GM18907 (cell line): ENCODE results near the gene SRRM2.
A peak's percentile ranks its signal among the peaks of the same experiment; 100 is the strongest.

Experiments used
- ATAC-seq: cut with Tn5 transposase; IDR thresholded peaks from one replicate; pipeline ENCODE4 v1.9.1; 2021; ENCODE audit warnings: mild to moderate bottlenecking, moderate library complexity; ENCODE audit not compliant: unreplicated experiment

Gene SRRM2

DNA sequence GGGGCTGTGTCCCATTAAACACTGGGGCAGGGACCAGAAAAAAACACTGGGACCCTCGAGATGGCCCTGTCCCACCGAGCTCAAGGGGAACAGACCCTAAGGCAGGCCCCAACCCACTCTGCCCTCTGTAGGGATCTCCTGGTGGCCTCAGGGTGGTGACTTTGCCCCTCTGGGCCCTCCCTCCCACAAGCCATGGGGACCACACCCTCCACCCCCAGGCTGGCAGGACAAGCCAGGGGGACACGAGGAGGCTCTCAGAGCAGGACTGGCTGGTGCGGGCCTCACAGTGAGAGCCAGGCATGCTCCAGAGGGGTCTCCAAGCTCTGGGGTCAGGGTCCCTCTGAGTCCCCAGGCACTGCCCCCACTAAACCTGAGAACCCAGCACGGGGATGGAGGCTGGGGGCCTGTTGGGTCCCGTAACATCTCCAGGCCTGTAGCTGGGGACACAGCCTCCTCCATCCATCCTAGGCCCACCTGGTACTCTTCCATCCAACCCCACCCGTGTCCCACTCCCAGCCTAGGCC lies 14.5 kb upstream of the SRRM2 start:
- ATAC-seq: no peak

DNA sequence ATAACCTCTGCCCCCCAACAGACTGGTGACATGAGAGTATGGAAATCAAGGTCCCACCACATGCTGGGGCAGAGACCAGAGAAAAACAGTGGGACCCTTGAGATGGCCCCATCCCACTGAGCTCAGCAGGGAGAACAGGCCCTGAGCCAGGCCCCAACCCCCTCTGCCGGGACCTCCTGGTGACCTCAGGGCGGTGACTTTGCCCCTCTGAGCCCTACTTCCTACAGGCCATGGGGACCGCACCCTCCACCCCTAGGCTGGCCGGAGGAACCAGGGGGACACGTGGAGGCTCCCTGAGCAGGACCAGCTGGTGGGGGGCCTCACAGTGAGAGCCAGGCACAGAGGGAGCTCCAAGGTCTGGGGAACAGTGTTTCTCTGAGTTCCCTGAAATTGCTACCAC lies 13.8 kb upstream of the SRRM2 start:
- no peak for ATAC-seq

DNA sequence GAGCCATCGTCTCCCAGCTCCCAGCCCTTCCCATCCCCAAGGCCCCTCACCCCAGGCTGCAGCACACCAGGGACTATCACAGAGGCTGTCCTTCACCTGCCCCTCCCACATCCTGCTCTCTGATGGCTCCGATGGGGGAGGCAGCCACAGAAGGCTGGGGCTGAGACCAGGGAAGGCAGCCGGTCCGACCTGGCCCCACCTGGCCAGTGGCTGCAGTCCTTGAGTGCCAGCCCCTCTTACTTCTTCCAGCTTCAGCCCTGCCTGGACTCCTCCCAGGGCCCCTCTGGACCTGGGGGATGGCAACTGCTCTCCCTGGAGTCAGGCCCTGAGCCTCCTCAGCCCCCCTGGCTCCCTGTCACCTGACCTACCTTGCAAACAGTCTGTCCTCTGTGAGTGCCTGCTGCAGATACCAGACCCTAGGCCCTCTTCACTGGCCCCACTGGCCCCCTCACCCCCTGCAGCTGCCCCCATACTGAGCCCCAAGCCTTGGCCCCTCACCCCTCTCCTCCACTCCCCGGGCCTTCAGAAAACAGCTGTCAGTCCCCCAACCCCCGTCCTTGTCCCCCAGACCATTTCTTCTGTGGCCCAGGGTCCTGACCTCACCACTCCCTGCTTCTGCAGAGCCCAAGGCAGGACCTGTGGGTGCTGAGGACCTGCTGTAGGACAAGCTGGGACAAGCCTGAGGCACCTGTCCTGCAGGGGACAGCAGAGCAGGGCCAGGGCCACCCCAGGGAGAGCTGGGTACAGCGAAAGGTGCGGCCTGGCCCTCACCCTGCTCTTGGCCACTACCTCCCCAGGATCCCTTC lies 12.6 kb upstream of the SRRM2 start:
- ATAC-seq: no peak

DNA sequence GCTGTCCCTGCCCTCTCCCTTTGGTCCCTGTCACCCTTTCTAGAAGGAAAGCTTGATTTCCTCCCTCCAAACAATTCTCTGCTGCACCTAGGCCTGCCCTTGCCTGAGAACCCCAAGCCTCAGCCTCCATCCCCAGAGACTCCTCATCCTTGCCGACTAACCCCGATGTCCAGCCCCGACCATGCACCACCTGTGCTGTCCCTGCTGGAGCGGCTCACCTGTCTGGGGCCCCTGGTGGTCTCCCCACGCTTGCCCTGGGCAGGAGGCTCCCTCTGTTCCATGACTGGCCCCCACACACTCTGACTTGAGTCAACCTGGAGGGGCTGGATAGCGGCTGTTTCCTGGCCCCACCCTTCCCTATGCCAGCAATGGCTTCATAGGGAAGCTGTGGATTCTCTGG lies 12.0 kb upstream of the SRRM2 start:
- no peak for ATAC-seq

DNA sequence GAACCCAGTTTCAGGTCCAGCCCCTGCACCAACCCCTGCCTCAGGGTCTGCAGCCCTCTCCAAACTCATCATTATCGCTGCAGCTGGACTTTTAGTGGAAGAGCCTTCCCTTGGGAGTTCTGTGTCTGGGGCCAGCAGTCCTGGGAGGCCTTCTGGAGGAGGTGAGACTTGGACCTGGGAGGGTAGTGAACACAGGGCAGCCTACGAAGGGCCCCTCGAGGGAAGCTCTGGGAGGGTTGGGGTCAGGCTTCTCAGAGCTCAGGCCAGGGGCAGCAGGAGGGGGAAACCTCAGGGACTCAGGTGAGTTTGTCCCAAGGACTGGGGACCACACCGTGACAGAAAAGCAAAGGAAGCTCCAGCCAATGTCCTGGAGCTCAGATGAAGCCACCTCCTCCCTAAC lies 11.3 kb upstream of the SRRM2 start:
- no peak for ATAC-seq

DNA sequence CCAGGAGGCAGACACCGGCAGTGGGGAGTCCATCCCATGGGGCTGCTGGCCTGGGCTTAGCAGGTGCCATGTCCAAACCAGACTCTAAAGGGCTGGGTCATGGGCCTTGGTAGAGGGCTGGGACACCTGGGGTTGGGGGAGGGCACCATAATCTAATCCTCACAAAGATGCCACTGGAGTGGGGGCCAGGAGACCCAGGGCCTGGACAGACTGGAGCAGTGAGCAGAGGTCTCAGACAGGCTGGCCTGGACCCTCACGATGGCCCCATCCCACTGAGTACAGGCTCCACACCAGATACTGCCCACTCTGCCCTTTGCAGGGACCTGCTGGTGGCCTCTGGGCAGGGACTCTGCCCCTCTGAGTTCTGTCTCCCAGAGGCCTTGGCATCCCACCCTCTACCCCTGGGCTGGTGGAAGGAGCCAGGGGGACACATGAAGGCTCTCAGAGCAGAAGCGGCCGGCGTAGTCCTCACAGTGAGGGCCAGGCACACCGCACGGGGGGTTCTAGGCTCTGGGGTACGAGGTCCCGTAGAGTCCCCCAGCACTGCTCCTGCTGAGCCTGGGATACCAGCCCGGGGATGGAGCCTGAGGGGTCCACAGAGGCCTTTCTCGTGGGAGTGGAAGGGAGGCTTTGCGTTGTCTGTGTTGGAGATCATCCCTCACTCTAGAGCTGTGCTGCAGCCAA lies 10.0 kb upstream of the SRRM2 start:
- no peak for ATAC-seq

DNA sequence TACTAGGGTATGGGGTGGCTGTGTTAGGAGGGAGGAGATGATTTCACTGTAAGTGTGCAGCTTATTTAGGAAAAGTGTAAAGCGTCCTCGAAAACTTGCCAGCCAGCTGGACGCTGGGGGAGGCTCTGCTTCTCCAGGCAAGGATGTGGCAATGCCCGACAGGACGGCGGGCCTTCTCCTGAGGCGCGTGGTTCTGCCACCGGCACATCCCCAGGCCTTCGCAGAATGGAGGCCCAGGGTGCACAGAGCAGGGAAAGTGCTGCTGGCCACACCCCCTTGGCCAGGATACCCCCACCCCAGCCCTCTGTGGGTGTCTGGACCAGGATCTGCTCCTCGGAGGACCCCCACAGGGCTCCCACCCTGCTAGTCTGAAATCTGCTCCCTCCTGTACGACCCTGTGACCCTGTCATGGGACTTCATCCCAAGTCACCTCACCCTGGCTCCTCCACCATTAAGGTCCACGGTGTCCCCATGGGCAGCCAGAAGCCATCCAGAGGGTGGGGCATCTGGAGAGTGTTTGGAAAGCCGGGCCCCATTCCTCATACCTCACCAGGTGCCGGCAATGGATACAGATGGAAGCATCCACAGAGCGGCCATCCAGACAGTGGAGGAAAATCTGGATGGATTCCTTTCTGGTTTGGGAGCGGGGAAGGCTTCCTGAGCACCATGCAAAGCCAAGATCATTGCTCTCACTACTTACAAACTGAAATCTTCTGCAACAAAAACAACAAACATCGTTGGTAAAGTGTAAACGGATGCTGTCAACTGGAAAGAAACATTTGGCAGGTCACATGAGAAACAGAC lies 9.2 kb upstream of the SRRM2 start:
- no peak for ATAC-seq

DNA sequence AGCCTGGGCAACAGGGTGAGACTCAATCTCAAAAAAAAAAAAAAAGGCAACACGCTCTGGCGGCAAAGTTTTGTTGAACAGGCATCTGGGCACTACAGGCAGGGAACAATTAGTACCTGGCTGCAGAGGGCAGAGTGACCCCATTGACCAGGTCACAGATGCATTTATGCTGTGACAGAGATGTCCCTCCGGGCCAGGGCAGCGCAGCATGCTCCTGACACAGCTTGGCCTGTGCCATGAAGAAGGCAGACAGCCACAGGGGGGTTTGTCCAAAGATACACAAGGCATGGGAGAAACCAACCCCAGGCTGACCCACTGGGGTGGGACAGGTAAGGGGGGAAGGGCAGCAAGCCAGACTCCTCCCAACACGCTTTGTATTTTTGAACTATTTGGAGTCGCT lies 7.7 kb upstream of the SRRM2 start:
- ATAC-seq: no peak

DNA sequence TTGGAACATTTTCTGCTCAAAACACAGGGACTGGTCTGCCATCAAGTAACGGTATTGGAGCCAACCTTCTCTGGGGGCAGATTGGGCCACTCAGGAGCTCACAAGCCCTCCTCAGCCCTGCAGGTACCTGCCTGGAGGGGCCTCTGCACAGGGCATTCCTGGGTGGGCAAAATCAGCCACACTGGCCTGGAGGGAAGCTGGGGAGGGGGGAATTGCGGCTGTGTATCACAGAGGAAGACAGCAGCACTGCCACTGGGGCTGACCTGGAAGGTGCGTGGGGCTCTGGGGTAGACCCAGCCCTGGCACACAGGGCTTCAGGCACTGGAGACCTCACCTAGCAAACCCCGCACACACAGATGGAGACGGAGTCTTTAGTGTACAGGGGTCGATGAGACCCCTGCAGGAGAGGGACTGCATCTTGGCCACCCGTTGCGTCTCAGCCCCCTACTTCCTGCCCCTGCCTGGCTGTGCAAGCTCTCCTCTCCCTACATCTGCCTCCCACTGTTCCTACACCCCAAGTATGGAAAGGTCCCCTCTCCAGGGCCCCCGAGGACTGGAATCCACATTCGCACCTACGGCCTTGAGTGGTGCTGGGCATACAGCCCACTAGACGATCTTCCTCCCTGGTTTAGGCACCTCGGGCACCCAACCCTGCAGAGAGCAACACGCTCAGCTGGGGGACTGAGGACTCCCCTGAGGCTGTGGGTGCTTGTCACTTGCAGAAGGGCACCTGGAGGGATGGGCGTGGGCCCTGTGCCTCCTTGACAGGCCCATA lies 7.1 kb upstream of the SRRM2 start:
- ATAC-seq: no peak

DNA sequence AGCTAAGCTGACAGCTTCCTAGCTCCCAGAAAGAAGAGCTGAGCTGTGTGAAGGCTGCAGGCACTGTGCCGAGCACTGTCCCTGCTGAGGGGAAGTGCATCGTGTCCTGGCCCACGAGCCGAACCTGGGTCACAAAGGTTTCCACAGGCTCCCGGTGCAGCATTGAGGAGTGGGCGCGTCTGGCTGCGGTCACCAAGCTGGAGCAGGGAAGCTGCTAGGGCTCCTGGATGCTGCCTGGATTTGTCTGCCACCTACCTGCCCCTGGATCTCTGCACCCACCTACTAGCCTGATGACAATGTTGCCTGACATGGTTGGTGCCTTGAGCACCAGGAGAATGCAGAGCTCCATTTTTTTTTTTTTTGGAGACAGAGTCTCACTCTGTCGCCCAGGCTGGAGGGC lies 6.5 kb upstream of the SRRM2 start:
- no peak for ATAC-seq

DNA sequence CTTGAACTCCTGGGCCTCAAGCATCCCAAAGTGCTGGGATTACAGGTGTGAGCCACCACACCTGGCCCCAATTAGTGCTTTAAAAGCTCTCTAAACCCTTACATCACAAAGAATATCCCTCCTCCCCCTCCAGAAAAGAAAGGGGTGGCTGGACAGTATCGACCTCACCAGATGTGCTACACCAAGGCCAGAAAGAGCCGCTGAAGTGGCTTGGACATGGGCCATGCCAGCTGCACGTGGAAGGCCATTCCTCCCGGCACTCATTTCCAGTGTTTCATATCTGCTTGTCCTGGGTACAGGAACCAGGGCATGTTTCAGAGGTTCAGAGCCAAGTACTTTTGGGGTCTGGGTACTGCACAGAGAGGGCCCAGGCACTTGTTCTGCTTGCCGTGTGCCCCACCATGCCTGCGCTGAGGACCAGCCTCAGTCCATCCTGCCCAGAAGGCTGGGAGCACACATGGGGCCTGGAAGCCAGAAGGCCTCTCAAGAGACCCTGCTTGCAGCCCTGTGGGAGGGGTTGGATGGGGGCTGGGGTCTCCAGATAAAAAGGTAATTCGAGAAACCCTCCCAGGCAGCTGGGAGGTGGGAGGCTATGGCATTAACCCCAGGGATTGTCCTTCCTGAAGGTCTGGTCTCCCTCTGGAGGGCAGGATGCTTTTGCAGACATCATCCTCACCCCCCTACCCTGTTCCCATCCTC lies 3.5 kb upstream of the SRRM2 start:
- no peak for ATAC-seq

DNA sequence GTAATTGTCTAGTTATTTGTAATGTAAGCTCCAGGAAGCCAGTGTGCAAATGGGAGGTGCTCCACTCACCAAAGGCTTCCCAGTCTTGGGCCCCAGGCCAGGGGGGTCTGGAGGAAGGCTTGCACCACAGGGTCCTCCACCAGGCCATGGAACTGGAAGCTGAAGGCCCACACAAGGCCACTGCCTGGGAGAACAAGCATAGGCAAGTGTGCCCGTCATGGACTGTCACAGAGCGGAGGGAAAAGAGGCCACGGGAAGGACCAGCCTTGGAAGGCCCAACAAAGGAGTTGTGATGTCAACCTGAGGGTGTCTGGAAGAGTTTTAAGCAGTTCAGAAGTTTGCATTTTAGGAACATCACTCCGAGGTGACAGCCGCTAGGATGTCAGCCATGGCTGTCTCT lies 3.0 kb upstream of the SRRM2 start:
- ATAC-seq: no peak

DNA sequence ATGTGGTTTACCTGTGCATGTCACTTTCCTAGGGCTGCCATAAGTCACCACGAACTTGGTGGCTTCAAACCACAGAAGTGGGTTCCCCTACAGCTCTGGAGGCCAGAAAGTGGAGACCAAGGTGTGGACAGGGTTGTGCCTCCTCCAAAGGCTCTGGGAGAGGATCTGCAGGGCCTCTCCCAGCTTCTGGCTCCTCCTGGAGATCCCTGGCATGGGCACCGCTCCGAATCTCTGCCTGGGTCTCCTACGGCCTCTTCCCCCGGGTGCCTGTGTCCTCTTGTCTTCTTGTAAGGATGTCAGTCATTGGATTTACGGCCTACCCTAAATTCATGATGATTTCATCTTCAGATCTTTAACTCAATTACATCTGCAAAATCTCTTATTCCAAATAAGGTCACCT lies 2.5 kb upstream of the SRRM2 start:
- ATAC-seq: no peak

DNA sequence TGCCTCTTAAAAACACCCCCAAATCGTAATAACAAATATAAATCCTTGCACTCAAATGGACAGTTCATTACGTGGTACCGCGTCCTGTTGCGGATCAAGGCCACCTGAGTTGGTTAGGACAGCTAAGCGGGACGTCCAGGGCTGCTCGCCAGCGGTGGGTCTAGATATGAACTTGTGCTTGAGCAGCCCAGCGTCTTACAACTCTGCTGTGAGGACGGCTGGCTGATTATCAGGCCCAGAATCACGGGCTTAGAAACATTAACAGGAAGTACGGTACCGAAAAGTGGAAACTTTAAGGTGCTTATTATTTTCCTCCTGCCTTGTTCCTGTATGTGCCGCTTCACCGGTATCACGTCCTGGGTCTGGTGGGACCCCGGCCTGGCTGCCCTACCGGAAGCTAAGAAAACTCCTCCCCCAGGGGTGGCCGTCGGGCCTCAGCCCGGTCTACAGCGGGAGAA lies 832 bp upstream of the SRRM2 start:
- ATAC-seq: peak; percentile 44

DNA sequence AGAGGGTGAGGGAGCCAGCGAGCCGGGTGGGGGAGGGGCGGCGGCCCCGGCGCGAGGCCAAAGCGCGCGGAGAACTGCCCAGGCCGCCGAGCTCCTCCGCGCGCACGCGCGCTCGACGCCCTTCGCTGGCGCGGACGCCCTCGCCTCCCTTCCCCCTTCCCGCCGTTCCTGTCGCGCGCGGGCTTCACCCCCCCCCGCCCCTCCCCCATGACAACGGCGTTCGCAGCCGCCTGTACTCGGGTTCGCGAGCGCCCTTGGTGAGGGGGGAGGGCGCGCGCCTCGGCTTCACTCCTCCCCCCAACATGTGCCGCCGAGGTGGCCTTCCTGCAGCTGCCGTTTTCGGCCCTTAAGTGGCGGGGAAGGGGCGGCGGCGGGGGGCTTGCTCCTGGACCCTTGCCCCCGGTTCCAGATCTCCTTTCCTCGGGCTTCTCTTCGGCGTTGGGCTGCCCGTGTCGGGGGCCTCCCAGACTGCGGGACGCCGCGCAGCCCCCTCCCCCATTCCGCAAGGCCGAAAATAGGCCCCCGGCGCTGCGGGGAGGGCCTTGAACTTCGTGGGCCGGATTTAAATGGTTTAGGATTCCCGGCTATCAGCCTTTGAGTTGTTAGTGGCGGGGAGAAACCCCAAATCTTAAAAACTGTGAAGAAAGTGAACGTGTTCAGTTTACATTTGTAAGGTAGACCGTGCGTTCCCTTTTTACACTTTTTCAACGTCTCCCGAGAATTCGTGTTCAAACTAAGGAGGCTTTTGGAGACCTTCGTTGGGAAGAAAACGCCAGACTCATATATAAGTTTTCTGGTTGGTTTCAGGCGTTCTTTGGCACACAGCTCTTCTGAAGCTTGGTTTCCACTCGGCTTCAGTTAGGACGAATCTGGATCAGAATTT lies 653 bp downstream of the SRRM2 start:
- peak; percentile 49 for ATAC-seq

DNA sequence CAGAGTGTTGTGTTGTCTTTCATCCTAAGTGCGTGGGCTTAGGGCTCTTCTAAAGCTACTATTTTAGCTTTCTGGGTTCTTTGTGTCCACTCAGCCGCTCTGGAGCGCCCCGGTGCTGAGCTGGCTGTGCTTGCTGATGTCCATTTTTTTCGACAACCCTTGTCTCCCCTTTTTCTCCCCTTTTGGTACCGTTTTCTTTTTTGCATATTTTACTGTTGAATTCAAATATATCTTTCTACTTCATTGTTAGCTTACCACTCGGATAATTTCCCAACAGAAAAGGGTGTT lies 1.2 kb downstream of the SRRM2 start:
- no peak for ATAC-seq

DNA sequence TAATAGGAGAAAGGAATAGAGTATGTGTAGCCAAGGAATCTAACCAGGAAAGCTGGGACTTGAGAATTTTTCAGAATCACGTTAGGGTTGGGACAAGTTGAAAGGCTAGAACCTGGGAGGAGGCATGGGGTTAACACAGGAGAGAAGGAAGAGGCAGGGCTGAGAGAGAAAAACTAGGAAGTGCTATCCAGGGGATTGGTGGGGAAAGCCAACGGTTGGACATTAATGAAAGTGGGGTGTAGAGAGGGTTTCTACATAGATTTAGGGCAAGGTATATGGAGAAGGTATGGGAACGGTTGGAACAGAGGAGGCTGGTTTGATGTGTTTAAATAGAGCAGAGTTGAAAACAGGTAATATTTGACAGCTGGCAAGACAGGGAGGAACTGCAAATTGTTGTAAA lies 2.7 kb downstream of the SRRM2 start:
- ATAC-seq: no peak

DNA sequence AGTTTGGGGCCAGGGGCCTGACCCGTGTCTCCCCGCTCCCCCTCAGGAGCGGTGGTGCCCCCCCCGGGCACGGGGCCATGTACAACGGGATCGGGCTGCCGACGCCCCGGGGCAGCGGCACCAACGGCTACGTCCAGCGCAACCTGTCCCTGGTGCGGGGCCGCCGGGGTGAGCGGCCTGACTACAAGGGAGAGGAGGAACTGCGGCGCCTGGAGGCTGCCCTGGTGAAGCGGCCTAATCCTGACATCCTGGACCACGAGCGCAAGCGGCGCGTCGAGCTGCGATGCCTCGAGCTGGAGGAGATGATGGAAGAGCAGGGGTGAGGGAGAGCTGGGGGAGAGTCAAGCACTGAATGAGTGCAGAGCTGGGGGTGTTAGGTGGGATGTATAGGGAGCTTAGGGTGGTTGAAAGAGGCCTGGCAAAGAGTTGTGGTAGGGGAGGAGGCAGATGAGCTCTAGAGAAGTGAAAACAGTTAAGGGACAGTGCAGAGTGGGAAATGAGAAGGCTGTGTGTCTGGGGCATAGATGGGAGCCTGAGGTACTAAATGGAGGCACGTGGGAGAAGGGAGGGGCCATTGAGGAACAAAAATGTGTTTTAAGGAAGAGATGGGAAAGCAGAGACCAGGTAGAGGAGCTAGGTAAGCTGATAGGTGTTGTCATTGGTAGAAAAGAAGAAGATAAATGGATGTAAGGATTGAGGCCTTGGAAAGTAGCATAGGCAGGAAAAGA lies 4.0 kb downstream of the SRRM2 start:
- ATAC-seq: no peak

DNA sequence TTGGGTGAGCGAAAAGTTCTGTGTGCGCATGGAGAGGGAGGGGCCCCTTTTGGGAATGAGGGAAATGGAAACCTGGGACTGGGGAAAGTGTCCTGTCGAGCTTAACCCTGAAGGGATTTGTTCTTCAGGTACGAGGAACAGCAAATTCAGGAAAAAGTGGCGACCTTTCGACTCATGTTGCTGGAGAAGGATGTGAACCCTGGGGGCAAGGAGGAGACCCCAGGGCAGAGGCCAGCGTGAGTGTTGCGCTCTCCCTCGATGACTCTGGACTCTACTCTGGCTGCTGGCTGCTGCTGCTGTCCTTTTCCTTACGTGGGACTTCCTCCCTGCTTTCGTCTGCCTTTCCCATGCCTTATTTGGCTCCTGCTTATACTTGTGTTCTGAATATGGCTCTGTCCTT lies 4.9 kb downstream of the SRRM2 start:
- ATAC-seq: no peak
